Loucy (cell line): Measurements from ENCODE around the gene ACVR2B.

ENCODE experiments used
- H2AFZ ChIP-seq: fragments of 200-600 bp; sonication (generic); 2 replicates; pipeline ENCODE4 v1.6.0; 2016; ENCODE audit warnings: antibody characterized with exemption, mild to moderate bottlenecking, low read length, moderate library complexity
- H3F3A ChIP-seq: fragments of 200-600 bp; 2 replicates; pipeline ENCODE4 v1.6.0; 2016; ENCODE audit warnings: antibody characterized with exemption, low read depth, mild to moderate bottlenecking
- H3K27me3 ChIP-seq: fragments of 200-600 bp; sonication (generic); 2 replicates; pipeline ENCODE4 v1.6.1; 2014; ENCODE audit warnings: low read length, mild to moderate bottlenecking; ENCODE audit not compliant: insufficient read depth, poor library complexity, severe bottlenecking
- H3K36me3 ChIP-seq: fragments of 200-600 bp; sonication (generic); 2 replicates; pipeline ENCODE4 v1.6.1; 2016; ENCODE audit warnings: low read length; ENCODE audit not compliant: insufficient read depth
- H3K4me1 ChIP-seq: fragments of 200-600 bp; sonication (generic); 2 replicates; pipeline ENCODE4 v1.5.1; 2014; ENCODE audit warnings: low read length, mild to moderate bottlenecking; ENCODE audit not compliant: insufficient read depth, poor library complexity, severe bottlenecking
- H3K4me2 ChIP-seq: fragments of 200-600 bp; sonication (generic); 2 replicates; pipeline ENCODE4 v1.6.0; 2014; ENCODE audit warnings: antibody characterized with exemption, low read length, low read depth, mild to moderate bottlenecking; ENCODE audit not compliant: poor library complexity, severe bottlenecking
- H3K4me3 ChIP-seq: fragments of 200-600 bp; sonication (generic); 2 replicates; pipeline ENCODE4 v1.5.1; 2014; ENCODE audit warnings: low read length, mild to moderate bottlenecking, mixed read lengths; ENCODE audit not compliant: poor library complexity, severe bottlenecking
- H3K79me2 ChIP-seq: fragments of 200-600 bp; sonication (generic); 2 replicates; pipeline ENCODE4 v1.6.1; 2014; ENCODE audit warnings: low read length; ENCODE audit not compliant: insufficient read depth
- H3K9ac ChIP-seq: fragments of 200-600 bp; sonication (generic); 2 replicates; pipeline ENCODE4 v1.6.0; 2014; ENCODE audit warnings: mild to moderate bottlenecking, low read depth, low read length, moderate library complexity; ENCODE audit not compliant: poor library complexity, severe bottlenecking
- H3K9me2 ChIP-seq: fragments of 200-600 bp; sonication (generic); replicated peaks from 2 replicates; pipeline ENCODE4 v1.6.1; 2016; ENCODE audit warnings: low read depth, low read length, mixed read lengths
- H3K9me3 ChIP-seq: fragments of 200-600 bp; sonication (generic); 2 replicates; pipeline ENCODE4 v1.6.1; 2014; ENCODE audit warnings: mild to moderate bottlenecking, antibody characterized with exemption, low read length, low read depth; ENCODE audit not compliant: insufficient read depth
- H4K20me1 ChIP-seq: fragments of 200-600 bp; sonication (generic); 2 replicates; pipeline ENCODE4 v1.6.0; 2014; ENCODE audit warnings: antibody characterized with exemption, low read length, mild to moderate bottlenecking; ENCODE audit not compliant: insufficient read depth, poor library complexity, severe bottlenecking
- CTCF ChIP-seq: fragments of 200-600 bp; sonication (generic); conservative IDR thresholded peaks from 2 replicates; pipeline ENCODE4 v1.5.1; 2014; ENCODE audit warnings: mild to moderate bottlenecking, antibody characterized with exemption, low read length
- EZH2phosphoT487 ChIP-seq: fragments of 200-600 bp; IDR thresholded peaks from 2 replicates; pipeline ENCODE4 v1.6.1; 2018; ENCODE audit warnings: antibody characterized with exemption, mild to moderate bottlenecking, moderate library complexity, borderline replicate concordance

Gene ACVR2B

GRCh38 chr3:38519651-38520050 lies 66.0 kb downstream of the ACVR2B start:
- Histone ChIP-seq H3K4me3 (no peak overlapping the region), H3K9me3 (no peaks in the 10 kb centered on the region), H3K79me2 (no peaks in the 10 kb centered on the region), H3K36me3 (peaks cover 26% of the 10 kb centered on the region; the same call in 1 of the 2 replicates), H3K9ac (no peak overlapping the region), H2AFZ (no peak overlapping the region), H3K27me3 (no peaks in the 10 kb centered on the region), H3F3A (no peaks in the 10 kb centered on the region), H3K4me1 (no peaks in the 10 kb centered on the region), H4K20me1 (no peaks in the 10 kb centered on the region), H3K9me2 (no peaks in the 10 kb centered on the region), H3K4me2 (peak overlapping the region; percentile 23)
- no peak for TF ChIP-seq CTCF
- TF ChIP-seq EZH2phosphoT487 = no peak

- Histone ChIP-seq H3K9me2 (no peaks in the 10 kb centered on the region), H3K79me2 (no peaks in the 10 kb centered on the region), H3K27me3 (no peaks in the 10 kb centered on the region), H3K36me3 (peaks cover 40% of the 10 kb centered on the region; the same call in 1 of the 2 replicates), H3K9me3 (no peaks in the 10 kb centered on the region), H4K20me1 (no peaks in the 10 kb centered on the region), H3K9ac (no peak overlapping the region), H2AFZ (no peak overlapping the region), H3K4me2 (no peak overlapping the region), H3K4me1 (no peaks in the 10 kb centered on the region), H3F3A (no peaks in the 10 kb centered on the region), H3K4me3 (no peak overlapping the region)
- TF ChIP-seq CTCF (peak; percentile 97), EZH2phosphoT487 (no peak)
These were observed 67.8 kb downstream of the ACVR2B start for GRCh38 chr3:38521391-38521987.

GRCh38 chr3:38522002-38522401 lies 68.3 kb downstream of the ACVR2B start:
- H3K4me2 ChIP-seq = no peak overlapping the region
- H3K4me1 ChIP-seq = no peaks in the 10 kb centered on the region
- no peaks in the 10 kb centered on the region for H4K20me1 ChIP-seq
- H3K79me2 ChIP-seq = no peaks in the 10 kb centered on the region
- H3K9me3 ChIP-seq = no peaks in the 10 kb centered on the region
- no peaks in the 10 kb centered on the region for H3K27me3 ChIP-seq
- H3K9me2 ChIP-seq = no peaks in the 10 kb centered on the region
- H3F3A ChIP-seq = no peaks in the 10 kb centered on the region
- TF ChIP-seq EZH2phosphoT487 = no peak
- H3K36me3 ChIP-seq = peaks cover 40% of the 10 kb centered on the region; the same call in 1 of the 2 replicates
- H3K4me3 ChIP-seq = no peak overlapping the region
- no peak overlapping the region for H2AFZ ChIP-seq
- no peak overlapping the region for H3K9ac ChIP-seq
